BE2C (cell line): ENCODE data around the gene NFKBIE.
A peak's percentile ranks its signal among the peaks of the same experiment; 100 is the strongest.

Experiments used
- DNase-seq: peaks from one replicate; pipeline ENCODE4 v3.0.0-alpha.2; 2020
- H3K27me3 ChIP-seq: fragments of 250-450 bp; sonication (Bioruptor Pico); 2 replicates; pipeline ENCODE4 v1.5.1; 2020; ENCODE audit warnings: mild to moderate bottlenecking
- H3K36me3 ChIP-seq: fragments of 250-450 bp; sonication (Bioruptor Pico); 2 replicates; pipeline ENCODE4 v1.5.1; 2020; ENCODE audit warnings: mild to moderate bottlenecking
- H3K4me1 ChIP-seq: fragments of 250-450 bp; sonication (Bioruptor Pico); 2 replicates; pipeline ENCODE4 v1.5.1; 2020
- H3K4me3 ChIP-seq: 2 replicates; pipeline ENCODE4 v1.5.1; 2011; ENCODE audit warnings: low read depth, low read length
- H3K9me3 ChIP-seq: fragments of 250-450 bp; sonication (Bioruptor Pico); 2 replicates; pipeline ENCODE4 v1.5.1; 2020
- TF ChIP-seq, protein P1 (sequence below): IDR thresholded peaks from 2 replicates; pipeline ENCODE4 v1.5.1; 2012; ENCODE audit warnings: mild to moderate bottlenecking, low read depth, low read length

Gene NFKBIE

DNA sequence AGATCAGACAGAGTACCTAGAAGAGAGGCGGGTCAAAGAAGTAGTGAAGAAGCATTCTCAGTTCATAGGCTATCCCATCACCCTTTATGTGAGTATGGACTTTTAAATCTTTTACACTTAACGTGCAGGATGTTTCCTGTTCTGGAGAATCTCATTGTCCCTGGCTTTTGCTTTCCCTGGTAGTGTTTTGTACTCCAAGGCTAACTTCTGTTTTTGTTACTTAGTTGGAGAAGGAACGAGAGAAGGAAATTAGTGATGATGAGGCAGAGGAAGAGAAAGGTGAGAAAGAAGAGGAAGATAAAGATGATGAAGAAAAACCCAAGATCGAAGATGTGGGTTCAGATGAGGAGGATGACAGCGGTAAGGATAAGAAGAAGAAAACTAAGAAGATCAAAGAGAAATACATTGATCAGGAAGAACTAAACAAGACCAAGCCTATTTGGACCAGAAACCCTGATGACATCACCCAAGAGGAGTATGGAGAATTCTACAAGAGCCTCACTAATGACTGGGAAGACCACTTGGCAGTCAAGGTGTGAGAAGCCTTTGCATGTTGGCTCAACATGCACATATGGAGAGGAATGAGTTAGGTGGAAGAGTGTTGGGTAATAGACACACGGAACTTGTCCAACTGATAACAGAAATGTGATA, 15.2 kb downstream of the NFKBIE start:
- no peak for DNase-seq
- peak overlapping the region; percentile 94 for H3K4me3 ChIP-seq
- H3K27me3 ChIP-seq, result no peaks in the 10 kb centered on the region
- H3K36me3 ChIP-seq, result peaks cover 82% of the 10 kb centered on the region
- TF ChIP-seq, protein P1, sequence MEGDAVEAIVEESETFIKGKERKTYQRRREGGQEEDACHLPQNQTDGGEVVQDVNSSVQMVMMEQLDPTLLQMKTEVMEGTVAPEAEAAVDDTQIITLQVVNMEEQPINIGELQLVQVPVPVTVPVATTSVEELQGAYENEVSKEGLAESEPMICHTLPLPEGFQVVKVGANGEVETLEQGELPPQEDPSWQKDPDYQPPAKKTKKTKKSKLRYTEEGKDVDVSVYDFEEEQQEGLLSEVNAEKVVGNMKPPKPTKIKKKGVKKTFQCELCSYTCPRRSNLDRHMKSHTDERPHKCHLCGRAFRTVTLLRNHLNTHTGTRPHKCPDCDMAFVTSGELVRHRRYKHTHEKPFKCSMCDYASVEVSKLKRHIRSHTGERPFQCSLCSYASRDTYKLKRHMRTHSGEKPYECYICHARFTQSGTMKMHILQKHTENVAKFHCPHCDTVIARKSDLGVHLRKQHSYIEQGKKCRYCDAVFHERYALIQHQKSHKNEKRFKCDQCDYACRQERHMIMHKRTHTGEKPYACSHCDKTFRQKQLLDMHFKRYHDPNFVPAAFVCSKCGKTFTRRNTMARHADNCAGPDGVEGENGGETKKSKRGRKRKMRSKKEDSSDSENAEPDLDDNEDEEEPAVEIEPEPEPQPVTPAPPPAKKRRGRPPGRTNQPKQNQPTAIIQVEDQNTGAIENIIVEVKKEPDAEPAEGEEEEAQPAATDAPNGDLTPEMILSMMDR, result no peak
- H3K4me1 ChIP-seq, result peaks cover 8% of the 10 kb centered on the region
- H3K9me3 ChIP-seq, result no peaks in the 10 kb centered on the region

GRCh38 chr6:44249082-44249748, 16.1 kb downstream of the NFKBIE start:
- H3K4me1 ChIP-seq, result peaks cover 8% of the 10 kb centered on the region
- H3K36me3 ChIP-seq, result peaks cover 72% of the 10 kb centered on the region
- peak overlapping the region; percentile 94 for H3K4me3 ChIP-seq
- TF ChIP-seq, protein P1, result no peak
- no peaks in the 10 kb centered on the region for H3K27me3 ChIP-seq
- H3K9me3 ChIP-seq, result no peaks in the 10 kb centered on the region
- no peak for DNase-seq

GRCh38 chr6:44248579-44248978, 16.8 kb downstream of the NFKBIE start:
- Histone ChIP-seq H3K4me1 (peaks cover 8% of the 10 kb centered on the region), H3K9me3 (no peaks in the 10 kb centered on the region), H3K36me3 (peaks cover 66% of the 10 kb centered on the region), H3K4me3 (peak overlapping the region; percentile 94), H3K27me3 (no peaks in the 10 kb centered on the region)
- no peak for DNase-seq
- TF ChIP-seq, protein P1, result no peak

- H3K9me3 ChIP-seq, result no peaks in the 10 kb centered on the region
- no peaks in the 10 kb centered on the region for H3K27me3 ChIP-seq
- peaks cover 56% of the 10 kb centered on the region for H3K36me3 ChIP-seq
- peaks cover 8% of the 10 kb centered on the region for H3K4me1 ChIP-seq
- peak overlapping the region; percentile 94 for H3K4me3 ChIP-seq
- TF ChIP-seq, protein P1, result no peak
- DNase-seq, result peak; percentile 56
These were observed 17.7 kb downstream of the NFKBIE start for GRCh38 chr6:44247338-44248302.

GRCh38 chr6:44246663-44247337, 18.6 kb downstream of the NFKBIE start, which contains the start of gene HSP90AB1:
Gene HSP90AB1, plus strand, starts transcription at chr6:44247101. Its CDS starts 1,529 bp downstream, at chr6:44248630.
- Histone ChIP-seq H3K27me3 (no peaks in the 10 kb centered on the region), H3K36me3 (peaks cover 48% of the 10 kb centered on the region), H3K9me3 (no peaks in the 10 kb centered on the region), H3K4me3 (peak within 1 kb of the TSS; percentile 94), H3K4me1 (peaks cover 8% of the 10 kb centered on the region)
- DNase-seq, result peak; percentile 95
- TF ChIP-seq, protein P1, result no peak
